Left ventricle myocardium superior (tissue), 1 donor: ENCODE data around the gene CUX1. TPM values are rescaled to one million over a fixed set of nuclear protein-coding genes. Genes with fewer than 3 reads are reported as not detected.

Experiments used
- ATAC-seq: fragments of 200-7000 bp; cut with Tn5 transposase; one replicate; pipeline ENCODE4 v1.9.1; 2020; ENCODE audit warnings: mild to moderate bottlenecking, moderate library complexity
- DNase-seq: peaks from one replicate; pipeline ENCODE4 v3.0.0-alpha.2; 2020
- intact Hi-C: fragments of 100-400 bp; cut with micrococcal nuclease; formaldehyde crosslinking; loops from one replicate; pipeline ENCODE4 v1.11.0; 2022
- total RNA-seq: library from RNA; stranded (reverse); fragmentation: NEBNext Ultra II Directional; extraction: Animal tissue kit (Norgen Biotek cat#: 25700); gene quantifications from one replicate; pipeline ENCODE4 v1.2.1, GENCODE V29; 2021
- donor health status: DM: no; HTN: yes; CAD: no; lungs with severe emphysema.

CUX1 gene
- total RNA-seq, 1 donor from 2014 or later = 123 TPM

DNA sequence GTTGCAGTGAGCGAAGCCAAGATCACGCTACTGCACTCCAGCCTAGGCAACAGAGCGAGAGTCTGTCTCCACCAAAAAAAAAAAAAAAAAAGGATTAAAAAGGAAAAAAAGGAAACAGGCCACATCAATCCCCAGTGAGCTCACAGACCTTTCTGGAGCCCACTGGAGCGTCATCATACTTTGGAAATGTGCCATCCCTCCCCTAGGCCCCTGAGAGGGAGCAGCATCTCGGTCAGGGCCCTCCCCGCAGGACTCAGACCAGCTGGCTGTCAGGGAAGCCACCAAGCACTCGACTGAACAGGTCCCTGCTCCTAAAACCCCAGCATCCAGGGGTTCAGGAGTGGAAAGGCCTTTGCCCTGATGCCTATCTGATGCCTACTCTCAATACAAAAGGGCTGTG is 371.3 kb downstream of the CUX1 start:
- no peak for ATAC-seq
- DNase-seq = no peak
- intact Hi-C loops = no loop called here

DNA sequence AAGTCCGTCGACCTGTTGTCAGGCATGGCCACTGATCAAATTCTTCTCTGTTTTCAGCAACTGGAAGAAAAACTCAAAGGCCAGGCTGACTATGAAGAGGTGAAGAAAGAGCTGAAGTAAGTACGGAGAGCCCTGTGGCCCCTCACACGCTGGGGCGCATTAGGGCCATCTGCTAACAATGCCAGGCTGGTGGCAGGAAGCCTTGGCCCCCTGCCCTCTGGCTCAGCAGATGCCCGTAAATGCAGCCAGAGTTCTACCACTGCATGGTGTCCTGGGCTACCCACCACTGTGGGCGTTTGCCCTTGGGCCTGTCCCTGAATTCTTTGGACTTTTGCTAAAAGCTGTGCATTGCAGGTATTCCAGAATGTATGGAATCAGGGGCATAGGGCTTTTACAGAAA is 372.3 kb downstream of the CUX1 start:
- ATAC-seq (peak; percentile 88), DNase-seq (peak; percentile 76)
- intact Hi-C loops = no loop called here

GRCh38 chr7:102190776-102191350 is 373.4 kb downstream of the CUX1 start:
- intact Hi-C loops = no loop called here
- ATAC-seq (no peak), DNase-seq (no peak)

- intact Hi-C loops = no loop called here
- no peak for ATAC-seq
- no peak for DNase-seq
Measured at GRCh38 chr7:102191556-102192379, 374.3 kb downstream of the CUX1 start.

GRCh38 chr7:102192790-102193189 is 375.4 kb downstream of the CUX1 start:
- no peak for DNase-seq
- ATAC-seq = no peak
- intact Hi-C loops = no loop called here

GRCh38 chr7:102193806-102194205 is 376.4 kb downstream of the CUX1 start:
- intact Hi-C loops = no loop called here
- ATAC-seq (no peak), DNase-seq (no peak)

GRCh38 chr7:102195361-102195760 is 377.9 kb downstream of the CUX1 start:
- intact Hi-C loops = no loop called here
- ATAC-seq = no peak

GRCh38 chr7:102196028-102196427 is 378.6 kb downstream of the CUX1 start:
- intact Hi-C loops = no loop called here
- ATAC-seq (no peak), DNase-seq (no peak)

More at GRCh38 chr7:102195361-102195760, 377.9 kb downstream of the CUX1 start:
- no peak for DNase-seq

- intact Hi-C loops = no loop called here
- DNase-seq (no peak), ATAC-seq (no peak)
Measured at GRCh38 chr7:102197161-102197560, 379.7 kb downstream of the CUX1 start.

DNA sequence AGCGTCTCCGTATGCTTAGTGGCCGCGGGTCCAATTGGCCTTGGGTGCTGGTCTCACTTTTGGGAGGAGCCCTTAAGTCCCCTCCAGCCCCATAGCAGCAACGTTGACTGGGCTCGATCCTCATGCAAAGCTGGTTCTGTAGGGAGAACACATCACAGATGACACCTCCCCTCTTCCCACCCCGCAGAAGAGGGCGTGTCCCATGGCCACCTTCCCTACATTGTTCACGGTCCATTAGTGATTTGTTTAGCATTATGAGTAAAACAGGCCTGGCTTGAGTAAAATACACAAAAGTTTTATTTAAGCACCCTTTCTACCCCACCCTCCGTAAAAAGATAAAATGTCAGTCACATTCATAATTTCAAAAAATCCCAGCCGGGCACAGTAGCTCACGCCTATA is 380.2 kb downstream of the CUX1 start:
- intact Hi-C loops = no loop called here
- DNase-seq (no peak), ATAC-seq (no peak)

GRCh38 chr7:102198417-102198956 is 381.1 kb downstream of the CUX1 start:
- ATAC-seq = no peak
- intact Hi-C loops = no loop called here
- DNase-seq = no peak

GRCh38 chr7:102201576-102201975 is 384.1 kb downstream of the CUX1 start:
- intact Hi-C loops = no loop called here
- ATAC-seq (no peak), DNase-seq (no peak)

GRCh38 chr7:102202556-102202955 is 385.1 kb downstream of the CUX1 start:
- no peak for ATAC-seq

DNA sequence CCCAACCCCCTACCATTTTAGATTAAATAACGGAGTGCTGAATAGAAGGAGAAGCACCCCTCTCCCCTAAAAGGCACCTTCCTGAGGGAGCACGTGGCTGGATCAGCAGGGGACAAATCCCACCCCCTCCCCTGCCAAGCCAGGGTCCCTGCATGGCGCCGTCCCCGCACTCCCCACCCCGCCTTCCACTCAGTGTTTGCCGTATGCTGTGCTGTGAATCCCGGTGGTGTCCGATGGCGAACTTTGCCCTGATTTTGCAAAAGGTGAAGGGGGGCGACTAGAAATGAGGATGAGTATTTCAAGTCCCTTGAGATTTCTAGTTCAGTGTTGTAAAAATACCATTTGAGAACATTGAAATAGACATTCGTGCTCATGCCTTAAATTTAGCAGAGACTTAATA is 385.8 kb downstream of the CUX1 start:
- ATAC-seq = no peak
- intact Hi-C loops = no loop called here
- DNase-seq = no peak

More at GRCh38 chr7:102202556-102202955, 385.1 kb downstream of the CUX1 start:
- DNase-seq = no peak
- intact Hi-C loops = no loop called here

DNA sequence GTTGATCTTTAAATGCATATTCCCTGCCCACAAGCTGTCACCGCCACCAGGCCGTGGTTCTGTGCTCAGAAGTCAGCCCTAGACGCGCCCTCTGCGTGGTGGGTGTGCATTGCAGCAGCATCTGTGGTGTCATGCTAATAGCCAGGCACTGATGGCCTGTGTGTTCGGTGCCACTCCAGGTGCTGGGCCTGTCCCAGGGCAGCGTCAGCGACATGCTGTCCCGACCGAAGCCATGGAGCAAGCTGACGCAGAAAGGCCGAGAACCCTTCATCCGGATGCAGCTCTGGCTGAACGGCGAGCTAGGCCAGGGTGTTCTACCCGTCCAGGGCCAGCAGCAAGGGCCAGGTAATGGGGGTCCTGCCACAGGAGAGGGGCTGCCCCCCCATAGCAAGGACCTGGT is 386.8 kb downstream of the CUX1 start:
- ATAC-seq (no peak), DNase-seq (no peak)
- intact Hi-C loops = no loop called here

DNA sequence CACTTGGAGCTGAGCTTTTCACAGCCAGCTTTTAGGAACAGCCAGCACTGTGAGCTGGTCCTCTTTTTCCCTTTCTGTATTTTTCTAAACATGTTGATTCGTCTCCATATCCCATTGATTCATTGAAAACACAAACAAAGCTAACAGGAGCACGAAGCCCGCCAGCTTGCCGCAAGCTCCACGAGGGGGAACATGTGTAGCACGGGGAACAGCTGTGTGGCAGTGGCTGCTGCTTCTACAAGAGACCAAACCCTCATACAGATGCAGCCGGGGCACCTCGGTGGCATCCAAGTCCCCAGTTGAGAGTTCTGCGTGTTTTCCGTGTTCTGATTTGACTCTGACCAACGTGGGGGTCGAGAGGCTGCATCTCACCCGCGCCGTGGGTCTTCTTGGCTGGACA is 388.5 kb downstream of the CUX1 start:
- intact Hi-C loops = no loop called here
- no peak for ATAC-seq
- DNase-seq = no peak

GRCh38 chr7:102208826-102209225 is 391.4 kb downstream of the CUX1 start:
- DNase-seq (no peak), ATAC-seq (no peak)
- intact Hi-C loops = no loop called here

DNA sequence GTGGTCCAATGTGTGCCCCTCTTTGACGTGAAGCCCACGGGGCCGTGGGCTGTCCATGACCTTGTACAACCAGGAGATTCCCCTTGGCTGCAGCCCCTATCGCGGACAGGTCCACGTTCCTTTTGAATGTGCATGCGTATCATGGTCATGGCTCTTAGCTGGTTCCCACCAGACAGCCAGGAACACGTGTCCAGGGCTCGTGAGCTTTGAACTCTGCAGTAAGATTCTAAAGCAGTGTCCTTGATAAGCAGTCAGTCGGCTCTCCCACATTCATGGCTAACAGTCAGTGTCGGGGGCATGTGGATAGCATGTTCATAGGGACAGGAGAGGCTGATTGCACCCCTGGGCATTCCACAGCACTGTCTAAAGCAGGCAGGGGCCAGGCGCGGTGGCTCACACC is 393.4 kb downstream of the CUX1 start:
- intact Hi-C loops = no loop called here
- ATAC-seq = no peak
- DNase-seq = no peak

- ATAC-seq = no peak
- no peak for DNase-seq
- intact Hi-C loops = no loop called here
Measured at GRCh38 chr7:102211590-102212550, 394.4 kb downstream of the CUX1 start.
